ENCODE measurements around the gene ETS1. TPM values are rescaled to one million over a fixed set of nuclear protein-coding genes. Genes with fewer than 3 reads are reported as not detected.
A peak's percentile ranks its signal among the peaks of the same experiment; 100 is the strongest.

ETS1 gene
- total RNA-seq, 4 donors from 2014 or later: 46.3 to 70.6 (median 57.6) TPM

DNA sequence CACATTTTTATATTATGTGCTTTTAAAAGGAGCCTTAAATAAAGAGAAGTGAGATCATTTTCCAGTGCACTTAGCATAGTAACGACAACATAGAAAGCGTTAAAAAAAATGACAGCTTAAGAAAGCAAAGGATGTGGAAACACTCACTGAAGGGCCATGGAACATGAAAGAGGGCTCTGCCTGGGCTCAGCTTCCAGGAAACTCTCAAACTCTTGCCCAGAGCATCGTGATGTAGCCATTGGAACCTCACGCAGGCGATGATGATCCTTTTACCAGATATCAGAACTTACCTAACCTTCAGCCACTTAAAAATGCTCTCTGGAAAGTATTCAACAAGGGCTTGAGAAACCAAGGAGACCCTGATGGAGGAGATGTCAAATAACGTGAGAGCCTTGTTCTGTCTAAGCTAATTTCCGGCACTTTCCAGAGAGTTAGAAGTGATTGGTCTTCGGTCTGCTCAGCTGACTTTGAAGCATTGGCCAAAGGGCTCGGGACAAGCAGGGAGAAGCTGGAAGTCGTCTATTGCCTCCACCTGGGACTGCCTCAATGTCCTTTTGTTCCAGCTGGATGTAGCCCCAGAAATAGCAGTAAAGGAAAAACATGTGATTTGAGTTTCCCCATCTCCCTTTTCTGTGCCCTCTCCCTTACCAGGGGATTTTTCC, 21.5 kb upstream of the ETS1 start:
- WGBS, 2 donors: 76 to 91% methylated on average over 10 of the region's 10 CpGs
- no peaks in the 10 kb centered on the region for H3K27me3 ChIP-seq
- DNase-seq (ENCODE audit: low spot score in 2 of 2): no peak
- H3K4me3 ChIP-seq: no peak overlapping the region
- H3K9me3 ChIP-seq: no peaks in the 10 kb centered on the region
- peaks cover 0 to 15% (median 7%) of the 10 kb centered on the region in 4 donors for H3K4me1 ChIP-seq
- no peak for TF ChIP-seq POLR2A (IDR thresholded peaks at IDR 0.05)
- TF ChIP-seq EP300 (IDR thresholded peaks at IDR 0.05): no peak
- no peak for TF ChIP-seq CTCF (IDR thresholded peaks at IDR 0.05)
- no peak overlapping the region for H3K27ac ChIP-seq
- no peaks in the 10 kb centered on the region for H3K36me3 ChIP-seq

DNA sequence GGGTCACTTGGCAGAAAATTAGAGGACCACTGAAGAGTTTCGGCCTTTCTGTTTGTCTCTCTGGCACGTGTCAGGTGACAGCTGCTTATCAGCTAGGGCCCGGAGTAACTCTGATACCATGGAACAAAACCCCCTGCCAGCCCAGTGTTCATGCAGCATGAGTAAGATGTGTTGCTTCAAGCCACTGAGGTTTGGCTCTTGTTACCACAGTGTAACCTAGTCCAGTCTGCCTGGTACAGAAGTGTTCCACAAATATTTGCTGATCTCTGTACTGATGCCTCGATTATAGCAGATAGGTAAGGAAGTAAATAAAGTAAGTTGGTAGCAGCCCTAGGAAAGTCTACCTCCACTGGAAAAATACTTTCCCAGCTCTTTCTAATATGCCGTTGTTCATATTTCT, 20.5 kb upstream of the ETS1 start:
- no peaks in the 10 kb centered on the region for H3K27me3 ChIP-seq
- peaks cover 0 to 20% (median 11%) of the 10 kb centered on the region in 4 donors for H3K4me1 ChIP-seq
- H3K4me3 ChIP-seq: no peak overlapping the region
- no peaks in the 10 kb centered on the region for H3K36me3 ChIP-seq
- TF ChIP-seq POLR2A (IDR thresholded peaks at IDR 0.05) (no peak), EP300 (IDR thresholded peaks at IDR 0.05) (no peak), CTCF (IDR thresholded peaks at IDR 0.05) (no peak)
- 81 to 99% methylated on average over 5 of the region's 5 CpGs for WGBS, 2 donors
- no peaks in the 10 kb centered on the region for H3K9me3 ChIP-seq
- H3K27ac ChIP-seq: no peak overlapping the region
- no peak for DNase-seq (ENCODE audit: low spot score in 2 of 2)

- H3K9me3 ChIP-seq: no peaks in the 10 kb centered on the region
- H3K27ac ChIP-seq: peak overlapping the region in 2 of 4 donors; percentile 30 to 77
- 84 to 86% methylated on average over 5 of the region's 5 CpGs for WGBS, 2 donors
- H3K4me1 ChIP-seq: peaks cover 0 to 14% (median 12%) of the 10 kb centered on the region in 4 donors
- H3K36me3 ChIP-seq: no peaks in the 10 kb centered on the region
- H3K4me3 ChIP-seq: no peak overlapping the region
- TF ChIP-seq POLR2A (IDR thresholded peaks at IDR 0.05) (no peak), EP300 (IDR thresholded peaks at IDR 0.05) (no peak), CTCF (IDR thresholded peaks at IDR 0.05) (no peak)
- H3K27me3 ChIP-seq: no peaks in the 10 kb centered on the region
- DNase-seq (ENCODE audit: low spot score in 2 of 2): no peak
Measured at GRCh38 chr11:128604723-128605122, 17.4 kb upstream of the ETS1 start.

DNA sequence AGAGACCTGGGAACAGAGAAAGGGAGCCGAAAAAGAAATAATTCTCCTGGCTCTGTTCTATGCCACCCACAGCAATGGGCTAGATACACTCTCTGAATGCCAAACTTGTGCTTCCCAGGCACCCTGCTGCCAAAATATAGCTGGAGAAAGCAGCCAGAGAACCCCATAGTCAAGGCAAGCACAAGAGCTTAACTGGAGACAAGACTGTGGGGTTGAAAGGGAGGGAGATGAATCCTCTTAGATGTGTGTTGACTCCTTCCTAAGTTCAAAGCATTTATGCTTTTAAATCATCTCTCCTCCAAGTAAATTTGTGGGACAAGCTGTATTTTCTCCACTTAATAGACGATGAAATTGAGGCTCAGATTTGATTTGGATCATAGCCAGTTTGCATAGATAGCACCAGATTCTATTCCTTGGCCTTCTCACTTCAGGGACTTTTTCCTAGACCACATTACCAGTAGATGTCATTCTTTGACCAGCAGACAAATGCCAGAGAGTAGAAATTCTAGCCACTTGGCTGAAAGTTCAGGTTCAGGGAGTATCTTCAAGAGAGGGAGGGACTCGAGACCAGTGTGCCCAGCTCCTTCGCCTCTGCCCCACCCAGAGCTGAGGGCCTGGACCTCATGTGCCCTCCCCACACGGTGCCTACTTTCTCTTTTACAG, 16.5 kb upstream of the ETS1 start:
- 48 to 54% methylated on average over 5 of the region's 5 CpGs for WGBS, 2 donors
- H3K36me3 ChIP-seq: no peaks in the 10 kb centered on the region
- TF ChIP-seq EP300 (IDR thresholded peaks at IDR 0.05) (no peak), POLR2A (IDR thresholded peaks at IDR 0.05) (no peak), CTCF (IDR thresholded peaks at IDR 0.05) (no peak)
- H3K27ac ChIP-seq: peak overlapping the region in 2 of 4 donors; percentile 30 to 77
- H3K4me3 ChIP-seq: no peak overlapping the region
- DNase-seq (ENCODE audit: low spot score in 2 of 2): no peak
- no peaks in the 10 kb centered on the region for H3K27me3 ChIP-seq
- no peaks in the 10 kb centered on the region for H3K9me3 ChIP-seq
- peaks cover 0 to 14% (median 10%) of the 10 kb centered on the region in 4 donors for H3K4me1 ChIP-seq

- TF ChIP-seq EP300 (IDR thresholded peaks at IDR 0.05): no peak
- no peak for TF ChIP-seq POLR2A (IDR thresholded peaks at IDR 0.05)
- no peak for TF ChIP-seq CTCF (IDR thresholded peaks at IDR 0.05)
- Histone ChIP-seq H3K9me3 (no peaks in the 10 kb centered on the region), H3K27ac (peak overlapping the region in 2 of 4 donors; percentile 30 to 77), H3K4me1 (peaks cover 0 to 14% (median 10%) of the 10 kb centered on the region in 4 donors), H3K4me3 (no peak overlapping the region), H3K27me3 (no peaks in the 10 kb centered on the region), H3K36me3 (no peaks in the 10 kb centered on the region)
- 28 to 41% methylated on average over 3 of the region's 3 CpGs for WGBS, 2 donors
- DNase-seq (ENCODE audit: low spot score in 2 of 2): no peak
Measured at GRCh38 chr11:128603003-128603696, 15.8 kb upstream of the ETS1 start.
